SU-DHL-6 (cell line): Measurements from ENCODE around the gene DUSP9.

Experiments used
- EZH2phosphoT487 ChIP-seq: fragments of 200-600 bp; sonication (generic), shearing (Covaris generic); conservative IDR thresholded peaks from 2 replicates; pipeline ENCODE4 v1.6.1; 2018; ENCODE audit warnings: mild to moderate bottlenecking, antibody characterized with exemption, low read length, moderate library complexity, mixed read lengths
- TF ChIP-seq, protein P1 (sequence below): fragments of 200-600 bp; sonication (generic); IDR thresholded peaks from one replicate; pipeline ENCODE4 v1.5.1; 2017; ENCODE audit warnings: antibody characterized with exemption, mild to moderate bottlenecking, low read length, moderate library complexity; ENCODE audit not compliant: insufficient read depth, poor library complexity, severe bottlenecking

DNA sequence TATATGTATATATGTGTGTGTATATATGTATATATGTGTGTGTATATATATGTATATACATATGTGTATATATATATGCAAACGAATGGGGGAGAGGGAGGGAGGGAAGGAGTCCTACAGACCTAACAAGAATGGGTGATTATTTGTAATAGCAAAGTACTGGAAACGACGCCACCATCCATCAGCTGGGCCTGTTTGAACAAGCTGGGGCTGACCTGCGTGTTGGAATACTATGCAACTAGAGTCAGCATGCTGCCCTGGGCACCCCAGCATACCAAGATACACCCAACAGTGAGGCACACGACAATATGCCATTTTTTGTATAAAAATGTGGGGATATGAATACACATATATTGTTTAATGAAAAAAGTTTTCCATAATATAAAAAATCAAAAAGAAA, 26.4 kb upstream of the DUSP9 start:
- TF ChIP-seq, protein P1, sequence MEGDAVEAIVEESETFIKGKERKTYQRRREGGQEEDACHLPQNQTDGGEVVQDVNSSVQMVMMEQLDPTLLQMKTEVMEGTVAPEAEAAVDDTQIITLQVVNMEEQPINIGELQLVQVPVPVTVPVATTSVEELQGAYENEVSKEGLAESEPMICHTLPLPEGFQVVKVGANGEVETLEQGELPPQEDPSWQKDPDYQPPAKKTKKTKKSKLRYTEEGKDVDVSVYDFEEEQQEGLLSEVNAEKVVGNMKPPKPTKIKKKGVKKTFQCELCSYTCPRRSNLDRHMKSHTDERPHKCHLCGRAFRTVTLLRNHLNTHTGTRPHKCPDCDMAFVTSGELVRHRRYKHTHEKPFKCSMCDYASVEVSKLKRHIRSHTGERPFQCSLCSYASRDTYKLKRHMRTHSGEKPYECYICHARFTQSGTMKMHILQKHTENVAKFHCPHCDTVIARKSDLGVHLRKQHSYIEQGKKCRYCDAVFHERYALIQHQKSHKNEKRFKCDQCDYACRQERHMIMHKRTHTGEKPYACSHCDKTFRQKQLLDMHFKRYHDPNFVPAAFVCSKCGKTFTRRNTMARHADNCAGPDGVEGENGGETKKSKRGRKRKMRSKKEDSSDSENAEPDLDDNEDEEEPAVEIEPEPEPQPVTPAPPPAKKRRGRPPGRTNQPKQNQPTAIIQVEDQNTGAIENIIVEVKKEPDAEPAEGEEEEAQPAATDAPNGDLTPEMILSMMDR, result no peak
- TF ChIP-seq EZH2phosphoT487, result no peak
